HCT116 (cell line): ENCODE data around the gene TTLL5. TPM values are rescaled to one million over a fixed set of nuclear protein-coding genes. Genes with fewer than 3 reads are reported as not detected.

Experiments
- ATAC-seq: fragments of 200-7000 bp; cut with Tn5 transposase; 2 replicates; pipeline ENCODE4 v1.9.1; 2020; ENCODE audit warnings: mild to moderate bottlenecking, moderate library complexity
- BruUV-seq: library from RNA; stranded (reverse); fragments of 400-500 nt; replicated peaks from 2 replicates; lab custom pipeline; 2021; lab: Mats Ljungman, UMichigan
- CTCF ChIA-PET: fragments of 300-600 bp; sonication (Branson Sonifier 250); formaldehyde crosslinking; loops from one replicate; lab custom pipeline; 2021; ENCODE audit warnings: antibody characterized with exemption; lab: Charles Lee
- POLR2A ChIA-PET: fragments of 300-600, 350-600 bp; sonication (Branson Sonifier 250); formaldehyde crosslinking; loops from one replicate; lab custom pipeline; 2021; ENCODE audit warnings: antibody characterized with exemption; lab: Charles Lee
- RAD21 ChIA-PET, 2 experiments: fragments of 300-600 bp; sonication (Branson Sonifier 250); formaldehyde crosslinking; loops; one replicate each; lab custom pipeline; 2023; ENCODE audit warnings: low total read pairs in 2 of 2; ENCODE audit not compliant: uncharacterized antibody in 2 of 2, unreplicated experiment in 2 of 2, low non-redundant PET in 1 of 2; lab: Charles Lee
- DNase-seq: peaks from one replicate; pipeline ENCODE4 v3.0.0-alpha.2; 2010; ENCODE audit warnings: low read depth, low spot score
- H2AFZ ChIP-seq: fragments of 200-600 bp; shearing (Covaris generic), sonication (generic); 2 replicates; pipeline ENCODE4 v1.6.1; 2017; ENCODE audit warnings: low read depth, mixed run types, mixed read lengths, antibody characterized with exemption, low read length; ENCODE audit not compliant: poor library complexity, severe bottlenecking
- H3K27ac ChIP-seq: 2 replicates; pipeline ENCODE4 v1.5.1; 2012; ENCODE audit warnings: low read depth, low read length
- H3K27me3 ChIP-seq: fragments of 200-600 bp; sonication (generic); 2 replicates; pipeline ENCODE4 v1.6.1; 2016; ENCODE audit warnings: mixed run types, low read length, mixed read lengths; ENCODE audit not compliant: insufficient read depth
- H3K36me3 ChIP-seq, 2 experiments: fragments of 200-500 bp in 1 of 2; fragments of 200-600 bp in 1 of 2; sonication (Bioruptor generic) in 1 of 2; sonication (generic) in 1 of 2; 2 replicates each; pipeline versions ENCODE4 v1.5.1 to v1.6.1; 2014 to 2016; ENCODE audit warnings: low read length in 2 of 2, inconsistent platforms in 1 of 2, mixed read lengths in 1 of 2, mixed run types in 1 of 2; ENCODE audit not compliant: insufficient read depth in 2 of 2, control insufficient read depth in 1 of 2
- H3K4me1 ChIP-seq, 2 experiments: fragments of 200-600 bp in 1 of 2; sonication (generic) in 1 of 2; 2 replicates each; pipeline versions ENCODE4 v1.5.1 to v1.6.1; 2012 to 2017; ENCODE audit warnings: low read length in 2 of 2, inconsistent platforms in 1 of 2, mild to moderate bottlenecking in 1 of 2, mixed read lengths in 1 of 2, mixed run types in 1 of 2, moderate library complexity in 1 of 2; ENCODE audit not compliant: insufficient read depth in 2 of 2, control insufficient read depth in 1 of 2
- H3K4me2 ChIP-seq: fragments of 200-600 bp; sonication (generic); 2 replicates; pipeline ENCODE4 v1.6.1; 2017; ENCODE audit warnings: mixed run types, low read length, mixed read lengths
- H3K4me3 ChIP-seq, 2 experiments: fragments of 200-600 bp in 1 of 2; sonication (generic) in 1 of 2; replicated peaks in 1 of 2; 2 replicates each; pipeline ENCODE4 v1.5.1; 2011 to 2016; ENCODE audit warnings: low read length in 2 of 2, control low read depth in 1 of 2, low read depth in 1 of 2, mild to moderate bottlenecking in 1 of 2, mixed read lengths in 1 of 2, mixed run types in 1 of 2
- H3K79me2 ChIP-seq: fragments of 200-600 bp; sonication (generic); 2 replicates; pipeline ENCODE4 v1.6.1; 2017; ENCODE audit warnings: mild to moderate bottlenecking, mixed run types, low read length, moderate library complexity, mixed read lengths; ENCODE audit not compliant: insufficient read depth
- H3K9ac ChIP-seq: fragments of 200-600 bp; sonication (generic); 2 replicates; pipeline ENCODE4 v1.6.1; 2016; ENCODE audit warnings: low read length, mixed read lengths
- H3K9me2 ChIP-seq: fragments of 200-600 bp; sonication (generic), shearing (Covaris generic); 2 replicates; pipeline ENCODE4 v1.6.1; 2017; ENCODE audit warnings: mixed run types, mild to moderate bottlenecking, moderate library complexity; ENCODE audit not compliant: insufficient read depth
- H3K9me3 ChIP-seq, 2 experiments: fragments of 200-500 bp in 1 of 2; fragments of 200-600 bp in 1 of 2; sonication (Bioruptor generic) in 1 of 2; sonication (generic) in 1 of 2; 2 replicates each; pipeline ENCODE4 v1.6.1; 2014 to 2017; ENCODE audit warnings: low read length in 2 of 2, mixed read lengths in 2 of 2, inconsistent platforms in 1 of 2, low read depth in 1 of 2, mild to moderate bottlenecking in 1 of 2, mixed run types in 1 of 2, moderate library complexity in 1 of 2; ENCODE audit not compliant: control insufficient read depth in 1 of 2, insufficient read depth in 1 of 2
- H4K20me1 ChIP-seq: fragments of 200-600 bp; sonication (generic), shearing (Covaris generic); 2 replicates; pipeline ENCODE4 v1.6.1; 2017; ENCODE audit warnings: mixed run types, mild to moderate bottlenecking, moderate library complexity; ENCODE audit not compliant: insufficient read depth
- CEBPB ChIP-seq: IDR thresholded peaks from 2 replicates; pipeline ENCODE4 v1.6.1; 2012; ENCODE audit warnings: low read depth
- CTCF ChIP-seq, 3 experiments: fragments of 200-600 bp in 1 of 3; sonication (generic) in 1 of 3; IDR thresholded peaks in 2 of 3; conservative IDR thresholded peaks in 1 of 3; 2 replicates each; pipeline ENCODE4 v1.5.1; 2012 to 2017; ENCODE audit warnings: low read depth in 2 of 3, low read length in 2 of 3, antibody characterized with exemption in 1 of 3, borderline replicate concordance in 1 of 3, control low read depth in 1 of 3, mild to moderate bottlenecking in 1 of 3, mixed read lengths in 1 of 3, mixed run types in 1 of 3, moderate library complexity in 1 of 3; ENCODE audit not compliant: insufficient read depth in 1 of 3
- ELF1 ChIP-seq: IDR thresholded peaks from 2 replicates; pipeline ENCODE4 v1.6.1; 2012; ENCODE audit warnings: low read depth, borderline replicate concordance
- EZH2 ChIP-seq: fragments of 200-600 bp; sonication (generic); IDR thresholded peaks from 2 replicates; pipeline ENCODE4 v1.6.1; 2017; ENCODE audit warnings: antibody characterized with exemption, mixed run types
- EZH2phosphoT487 ChIP-seq: fragments of 200-600 bp; IDR thresholded peaks from 2 replicates; pipeline ENCODE4 v1.6.1; 2018; ENCODE audit warnings: antibody characterized with exemption, borderline replicate concordance
- MAX ChIP-seq: IDR thresholded peaks from 2 replicates; pipeline ENCODE4 v1.6.1; 2012
- POLR2A ChIP-seq: IDR thresholded peaks from 2 replicates; pipeline ENCODE4 v1.7.0; 2011; ENCODE audit warnings: borderline replicate concordance; ENCODE audit not compliant: insufficient read depth, insufficient read length; ENCODE audit errors: extremely low read depth
- POLR2AphosphoS5 ChIP-seq: IDR thresholded peaks from 2 replicates; pipeline ENCODE4 v1.6.1; 2011; ENCODE audit warnings: mild to moderate bottlenecking, low read depth, low read length, moderate library complexity
- RAD21 ChIP-seq: IDR thresholded peaks from 2 replicates; pipeline ENCODE4 v1.6.1; 2012; ENCODE audit warnings: low read depth, mild to moderate bottlenecking
- SIN3A ChIP-seq: IDR thresholded peaks from 2 replicates; pipeline ENCODE4 v1.6.1; 2012; ENCODE audit warnings: low read depth
- SP1 ChIP-seq: IDR thresholded peaks from 2 replicates; pipeline ENCODE4 v1.6.1; 2012; ENCODE audit warnings: low read depth
- SRF ChIP-seq: IDR thresholded peaks from 2 replicates; pipeline ENCODE4 v1.6.1; 2012; ENCODE audit warnings: low read depth
- ZFX ChIP-seq: fragments of 450-650 bp; IDR thresholded peaks from 2 replicates; pipeline ENCODE4 v1.6.1; 2017
- ZNF274 ChIP-seq: fragments of 200-500 bp; sonication (Bioruptor generic); IDR thresholded peaks from 2 replicates; pipeline ENCODE4 v1.6.1; 2014; ENCODE audit warnings: mild to moderate bottlenecking, low read depth, low read length, inconsistent platforms
- intact Hi-C: fragments of 100-400 bp; cut with micrococcal nuclease; formaldehyde crosslinking; loops from 2 replicates; pipeline ENCODE4 v1.10.0; 2022
- total RNA-seq: library from RNA; stranded (reverse); gene quantifications from one replicate; pipeline ENCODE4 v1.2.1, GENCODE V29; 2021; ENCODE audit not compliant: unreplicated experiment
- TF ChIP-seq, protein P1 (sequence below): IDR thresholded peaks from 2 replicates; pipeline ENCODE4 v1.6.1; 2011; ENCODE audit warnings: mild to moderate bottlenecking, low read length, moderate library complexity; ENCODE audit not compliant: insufficient replicate concordance; ENCODE audit errors: extremely low read depth
- TF ChIP-seq, protein P2 (sequence below): IDR thresholded peaks from 2 replicates; pipeline ENCODE4 v1.6.1; 2012; ENCODE audit warnings: low read depth
- TF ChIP-seq, protein P3 (sequence below): IDR thresholded peaks from 2 replicates; pipeline ENCODE4 v1.6.1; 2012

Gene TTLL5
- total RNA-seq, 1 experiment from 2014 or later = 26.2 TPM

- ChIA-PET CTCF (no interaction called here), POLR2A (no interaction called here), RAD21 (no interaction called here)
- no peaks in the 10 kb centered on the region for H4K20me1 ChIP-seq
- ATAC-seq (no peak), DNase-seq (no peak)
- no peak overlapping the region for H3K9ac ChIP-seq
- H3K79me2 ChIP-seq = no peaks in the 10 kb centered on the region
- TF ChIP-seq, protein P1, sequence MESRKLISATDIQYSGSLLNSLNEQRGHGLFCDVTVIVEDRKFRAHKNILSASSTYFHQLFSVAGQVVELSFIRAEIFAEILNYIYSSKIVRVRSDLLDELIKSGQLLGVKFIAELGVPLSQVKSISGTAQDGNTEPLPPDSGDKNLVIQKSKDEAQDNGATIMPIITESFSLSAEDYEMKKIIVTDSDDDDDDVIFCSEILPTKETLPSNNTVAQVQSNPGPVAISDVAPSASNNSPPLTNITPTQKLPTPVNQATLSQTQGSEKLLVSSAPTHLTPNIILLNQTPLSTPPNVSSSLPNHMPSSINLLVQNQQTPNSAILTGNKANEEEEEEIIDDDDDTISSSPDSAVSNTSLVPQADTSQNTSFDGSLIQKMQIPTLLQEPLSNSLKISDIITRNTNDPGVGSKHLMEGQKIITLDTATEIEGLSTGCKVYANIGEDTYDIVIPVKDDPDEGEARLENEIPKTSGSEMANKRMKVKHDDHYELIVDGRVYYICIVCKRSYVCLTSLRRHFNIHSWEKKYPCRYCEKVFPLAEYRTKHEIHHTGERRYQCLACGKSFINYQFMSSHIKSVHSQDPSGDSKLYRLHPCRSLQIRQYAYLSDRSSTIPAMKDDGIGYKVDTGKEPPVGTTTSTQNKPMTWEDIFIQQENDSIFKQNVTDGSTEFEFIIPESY = no peak
- TF ChIP-seq SIN3A (no peak), CTCF (IDR thresholded peaks at IDR 0.05 in 2 of 3, conservative IDR thresholded peaks at IDR 0.05 in 1 of 3; ENCODE audit: borderline replicate concordance in 1 of 3, insufficient read depth in 1 of 3, low read depth in 2 of 3, low read length in 2 of 3) (no peak), SP1 (no peak), ZFX (no peak), MAX (no peak), CEBPB (no peak), EZH2 (no peak), ZNF274 (no peak), EZH2phosphoT487 (no peak), SRF (no peak), RAD21 (no peak), POLR2A (no peak), ELF1 (no peak), POLR2AphosphoS5 (no peak)
- TF ChIP-seq, protein P2, sequence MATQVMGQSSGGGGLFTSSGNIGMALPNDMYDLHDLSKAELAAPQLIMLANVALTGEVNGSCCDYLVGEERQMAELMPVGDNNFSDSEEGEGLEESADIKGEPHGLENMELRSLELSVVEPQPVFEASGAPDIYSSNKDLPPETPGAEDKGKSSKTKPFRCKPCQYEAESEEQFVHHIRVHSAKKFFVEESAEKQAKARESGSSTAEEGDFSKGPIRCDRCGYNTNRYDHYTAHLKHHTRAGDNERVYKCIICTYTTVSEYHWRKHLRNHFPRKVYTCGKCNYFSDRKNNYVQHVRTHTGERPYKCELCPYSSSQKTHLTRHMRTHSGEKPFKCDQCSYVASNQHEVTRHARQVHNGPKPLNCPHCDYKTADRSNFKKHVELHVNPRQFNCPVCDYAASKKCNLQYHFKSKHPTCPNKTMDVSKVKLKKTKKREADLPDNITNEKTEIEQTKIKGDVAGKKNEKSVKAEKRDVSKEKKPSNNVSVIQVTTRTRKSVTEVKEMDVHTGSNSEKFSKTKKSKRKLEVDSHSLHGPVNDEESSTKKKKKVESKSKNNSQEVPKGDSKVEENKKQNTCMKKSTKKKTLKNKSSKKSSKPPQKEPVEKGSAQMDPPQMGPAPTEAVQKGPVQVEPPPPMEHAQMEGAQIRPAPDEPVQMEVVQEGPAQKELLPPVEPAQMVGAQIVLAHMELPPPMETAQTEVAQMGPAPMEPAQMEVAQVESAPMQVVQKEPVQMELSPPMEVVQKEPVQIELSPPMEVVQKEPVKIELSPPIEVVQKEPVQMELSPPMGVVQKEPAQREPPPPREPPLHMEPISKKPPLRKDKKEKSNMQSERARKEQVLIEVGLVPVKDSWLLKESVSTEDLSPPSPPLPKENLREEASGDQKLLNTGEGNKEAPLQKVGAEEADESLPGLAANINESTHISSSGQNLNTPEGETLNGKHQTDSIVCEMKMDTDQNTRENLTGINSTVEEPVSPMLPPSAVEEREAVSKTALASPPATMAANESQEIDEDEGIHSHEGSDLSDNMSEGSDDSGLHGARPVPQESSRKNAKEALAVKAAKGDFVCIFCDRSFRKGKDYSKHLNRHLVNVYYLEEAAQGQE = no peak
- TF ChIP-seq, protein P3, sequence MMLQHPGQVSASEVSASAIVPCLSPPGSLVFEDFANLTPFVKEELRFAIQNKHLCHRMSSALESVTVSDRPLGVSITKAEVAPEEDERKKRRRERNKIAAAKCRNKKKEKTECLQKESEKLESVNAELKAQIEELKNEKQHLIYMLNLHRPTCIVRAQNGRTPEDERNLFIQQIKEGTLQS = no peak
- H3K36me3 ChIP-seq = peaks cover 2% of the 10 kb centered on the region in 2 experiments; a peak in 1 of 4 replicates
- H3K4me1 ChIP-seq = no peaks in the 10 kb centered on the region
- H2AFZ ChIP-seq = no peak overlapping the region
- intact Hi-C loops = no loop called here
- H3K9me2 ChIP-seq = no peaks in the 10 kb centered on the region
- H3K27me3 ChIP-seq = no peaks in the 10 kb centered on the region
- H3K9me3 ChIP-seq = no peaks in the 10 kb centered on the region
- BruUV-seq = no TSS peak
- H3K27ac ChIP-seq = no peak overlapping the region
- H3K4me2 ChIP-seq = no peak overlapping the region
- no peak overlapping the region for H3K4me3 ChIP-seq
Observed at GRCh38 chr14:75752086-75752485, 91.0 kb downstream of the TTLL5 start.
